ENCODE results near the gene RIOK1.

RIOK1 gene

GRCh38 chr6:7410851-7411250 is 21.2 kb downstream of the RIOK1 start:
- DNase-seq, result no peak

GRCh38 chr6:7411328-7411727 is 21.7 kb downstream of the RIOK1 start:
- DNase-seq, result no peak

DNA sequence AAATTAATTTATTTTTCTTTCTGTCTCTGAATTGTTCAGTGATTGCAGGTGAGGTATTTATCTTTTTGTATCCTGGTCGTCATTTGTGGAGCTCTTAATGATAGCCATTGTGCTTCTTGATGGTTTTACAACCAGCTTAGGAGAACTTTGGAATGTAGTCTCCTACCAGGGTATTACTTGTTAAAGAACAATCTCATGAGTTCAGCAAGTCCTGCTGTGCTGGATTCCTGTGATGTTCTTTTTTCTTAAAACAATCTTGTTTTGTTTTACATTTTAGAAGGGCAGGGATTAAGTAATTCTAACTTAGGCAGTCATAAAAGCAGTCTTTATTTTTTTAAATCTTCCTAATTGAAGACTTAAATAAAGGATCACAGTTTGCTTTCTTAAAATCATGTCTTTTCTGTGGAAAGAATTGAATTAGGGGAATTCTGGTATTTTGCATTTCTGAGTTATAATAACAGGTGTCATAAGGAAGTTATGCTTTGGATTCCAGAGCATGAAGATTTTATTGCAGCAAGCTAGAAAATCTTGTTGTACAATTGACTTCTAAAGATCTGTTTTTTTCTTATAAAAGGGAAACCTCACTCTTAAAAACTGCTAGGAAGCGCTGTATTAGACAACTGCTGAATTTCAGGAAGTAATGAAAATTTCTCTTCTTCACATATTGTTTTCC is 23.7 kb downstream of the RIOK1 start:
- no peak for DNase-seq

- no peak for DNase-seq
These were observed 25.2 kb downstream of the RIOK1 start for GRCh38 chr6:7414811-7415210.

GRCh38 chr6:7417684-7418083 is 28.1 kb downstream of the RIOK1 start:
- no peak for DNase-seq

- no peak for DNase-seq
These were observed 28.8 kb downstream of the RIOK1 start for GRCh38 chr6:7418238-7418905.

DNA sequence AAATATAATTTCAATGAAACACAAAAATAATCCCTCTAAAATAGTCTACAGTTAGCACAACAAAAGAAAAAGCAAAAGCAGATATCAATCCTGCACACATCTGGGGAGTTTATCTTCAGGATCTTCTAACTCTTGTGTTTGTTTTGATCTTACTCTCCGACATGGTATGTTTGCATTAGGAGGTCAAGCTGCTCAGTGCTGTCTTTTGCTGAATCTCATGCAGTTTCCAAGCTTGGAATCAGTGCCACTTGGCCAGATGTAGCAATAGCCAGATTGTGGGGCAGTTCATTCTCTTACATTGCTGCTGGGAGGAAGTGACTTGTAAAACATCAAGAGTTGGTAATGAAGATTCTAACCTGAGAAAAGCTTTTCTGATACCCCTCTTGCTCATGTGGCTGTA is 29.5 kb downstream of the RIOK1 start:
- DNase-seq, result no peak

DNA sequence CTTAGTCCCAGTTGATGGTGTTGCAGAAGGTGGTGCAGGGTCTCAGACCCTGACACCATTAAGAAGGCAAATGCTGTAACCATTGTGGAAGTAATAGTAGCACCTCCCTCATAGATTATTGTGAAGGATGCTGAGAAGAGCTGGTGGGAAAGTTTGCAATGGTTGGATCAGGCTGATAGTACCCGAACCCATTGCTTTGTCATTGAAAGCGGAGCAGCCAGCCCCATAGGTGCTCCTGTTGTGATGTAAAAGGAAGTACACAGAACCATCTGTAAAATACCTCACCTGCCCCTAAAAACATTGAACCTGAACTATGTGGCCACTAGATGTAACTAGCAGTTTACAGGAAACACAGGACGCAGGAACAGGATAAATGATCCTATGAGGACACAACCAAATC is 31.5 kb downstream of the RIOK1 start:
- no peak for DNase-seq

DNA sequence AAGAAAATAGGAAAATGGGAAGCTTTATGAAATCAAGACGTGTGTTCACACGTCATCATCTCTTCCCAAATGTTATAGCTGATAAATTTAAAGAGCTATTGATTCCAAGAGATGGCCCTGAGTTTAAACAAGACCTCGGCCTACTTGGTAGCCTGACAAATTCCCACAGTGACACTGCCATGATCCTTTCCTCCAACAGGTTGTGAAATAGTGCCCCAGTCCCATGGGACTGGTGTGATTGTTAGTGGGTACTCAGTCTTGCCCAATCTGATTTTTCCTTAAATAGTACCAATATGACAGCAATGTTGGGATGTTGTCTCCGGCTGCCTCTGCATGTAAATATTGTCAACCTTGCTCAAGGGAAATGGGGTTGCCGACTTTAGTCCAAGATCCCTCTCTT is 34.5 kb downstream of the RIOK1 start:
- DNase-seq, result no peak

DNA sequence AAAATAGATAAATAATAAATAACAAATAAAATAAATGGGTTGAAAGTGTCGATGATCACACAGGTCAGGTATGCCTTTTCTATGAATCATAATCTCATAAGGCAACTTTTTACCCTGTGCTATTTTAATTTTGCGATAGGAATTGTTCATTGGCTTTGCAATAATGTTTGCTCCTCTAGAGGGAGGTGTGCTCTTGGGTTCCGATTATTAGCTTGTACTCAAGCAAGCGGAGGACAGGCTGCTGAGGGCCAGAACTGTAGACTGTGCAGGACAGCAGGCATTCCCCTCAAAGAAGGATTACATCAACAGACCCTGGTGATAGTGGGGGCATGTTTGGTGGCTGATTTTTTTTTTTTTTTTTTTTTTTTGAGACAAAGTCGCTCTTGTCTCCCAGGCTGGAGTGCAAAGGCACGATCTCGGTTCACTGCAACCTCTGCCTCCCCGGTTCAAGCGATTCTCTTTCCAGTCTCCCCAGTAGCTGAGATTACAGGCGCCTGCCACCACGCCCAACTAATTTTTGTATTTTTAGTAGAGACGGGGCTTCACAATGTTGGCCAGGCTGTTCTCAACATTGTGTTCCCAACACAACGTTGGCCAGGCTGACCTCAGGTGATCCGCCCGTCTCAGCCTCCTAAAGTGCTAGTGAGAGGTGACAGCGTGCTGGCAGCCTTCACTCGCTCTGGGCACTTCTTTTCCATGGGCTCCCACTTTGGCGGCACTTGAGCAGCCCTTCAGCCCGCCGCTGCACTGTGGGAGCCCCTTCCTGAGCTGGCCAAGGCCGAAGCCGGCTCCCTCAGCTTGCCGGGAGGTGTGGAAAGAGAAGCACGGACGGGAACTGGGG is 35.6 kb downstream of the RIOK1 start:
- peak; percentile 73 for DNase-seq

- DNase-seq, result no peak
These were observed 36.2 kb downstream of the RIOK1 start for GRCh38 chr6:7425808-7426190.

- DNase-seq, result peak; percentile 14
These were observed 37.0 kb downstream of the RIOK1 start for GRCh38 chr6:7426447-7427169.

DNA sequence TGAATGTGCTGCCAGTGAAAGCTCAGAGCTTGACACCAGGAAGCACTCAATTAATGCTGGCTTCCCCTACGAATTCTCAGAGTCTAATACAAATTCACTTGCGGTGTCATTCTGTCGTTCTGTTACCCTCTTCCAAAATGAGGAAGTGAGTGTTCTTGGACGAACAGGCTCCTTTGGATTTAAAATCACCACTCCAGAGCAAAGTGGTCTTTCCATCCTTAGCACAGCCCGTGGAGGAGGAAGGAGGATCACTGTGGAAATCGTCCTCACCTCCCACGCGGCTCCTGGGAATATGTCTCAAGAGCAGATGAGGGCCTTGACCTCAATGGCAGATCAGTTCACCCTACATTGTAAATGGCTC is 41.7 kb downstream of the RIOK1 start:
- peak; percentile 74 for DNase-seq

DNA sequence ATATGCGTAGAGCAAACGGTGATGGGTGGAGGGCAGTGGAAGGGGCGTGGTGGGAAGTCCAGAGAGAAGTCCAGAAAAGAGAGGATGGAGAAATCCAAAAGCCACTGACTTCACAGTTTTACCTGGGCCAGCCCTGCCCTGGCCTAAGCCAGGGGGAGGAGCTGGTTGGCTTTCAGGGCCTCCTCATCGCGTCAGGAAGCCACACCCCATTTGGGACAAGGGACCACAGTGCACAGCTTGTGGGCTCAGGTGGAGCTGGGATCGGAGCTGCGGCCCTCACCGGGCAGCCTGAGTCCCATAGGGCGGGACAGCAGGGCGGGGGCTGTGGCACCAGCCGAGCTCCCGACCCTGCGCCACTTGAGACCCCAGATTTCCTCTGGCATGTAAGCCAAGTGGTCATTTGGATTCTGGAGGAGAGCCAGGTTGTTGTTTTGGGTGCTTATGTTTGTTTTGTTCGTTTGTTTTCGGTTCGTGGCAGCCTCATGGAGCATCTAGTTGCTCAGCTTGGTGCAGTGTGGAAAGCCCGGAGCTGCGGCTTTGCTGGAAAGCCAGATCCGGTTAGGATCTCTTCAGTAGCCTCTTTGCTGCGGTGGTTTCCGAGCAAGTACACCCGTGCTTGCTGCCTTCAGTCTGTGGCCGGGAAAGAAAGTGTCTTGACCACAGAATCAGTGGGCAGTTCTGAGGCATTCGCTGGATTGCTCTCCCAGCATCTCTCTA is 42.2 kb downstream of the RIOK1 start:
- DNase-seq, result no peak

DNA sequence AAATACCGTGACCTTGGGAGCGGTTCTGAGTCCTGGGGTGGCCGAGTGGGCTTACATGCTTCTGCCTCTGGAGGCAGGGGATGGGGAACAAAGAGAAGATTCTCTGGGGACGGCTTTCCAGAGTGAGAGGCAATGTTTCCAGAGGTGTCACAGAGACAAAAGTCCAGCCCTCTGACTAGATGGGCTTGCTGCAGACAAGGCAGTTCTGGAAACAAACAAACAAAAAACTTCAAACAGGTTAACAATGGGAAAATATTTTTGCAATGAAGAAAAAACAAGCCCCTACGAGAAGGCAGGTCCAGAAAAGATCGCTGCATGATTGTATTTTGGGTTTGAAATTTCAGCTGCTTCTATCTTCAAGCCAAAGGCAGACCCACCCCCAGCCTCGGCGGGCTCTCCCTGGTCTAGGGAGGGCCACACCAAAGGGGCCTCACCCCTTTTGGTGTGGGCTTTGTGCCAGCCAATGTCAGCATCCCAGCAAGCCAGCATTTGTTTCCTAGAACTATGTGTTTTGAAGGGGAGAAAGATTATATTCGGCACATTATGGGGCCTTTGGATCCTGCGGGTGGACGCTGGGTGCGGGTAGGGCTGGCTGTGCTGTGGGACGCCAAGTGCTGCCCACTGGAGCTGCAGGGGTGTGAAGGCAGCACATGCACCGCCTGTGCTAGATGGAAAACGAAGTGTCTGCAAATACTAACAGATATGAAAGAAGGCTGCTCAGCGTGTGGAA is 42.9 kb downstream of the RIOK1 start:
- DNase-seq, result no peak

- DNase-seq, result no peak
These were observed 43.6 kb downstream of the RIOK1 start for GRCh38 chr6:7433121-7433617.

DNA sequence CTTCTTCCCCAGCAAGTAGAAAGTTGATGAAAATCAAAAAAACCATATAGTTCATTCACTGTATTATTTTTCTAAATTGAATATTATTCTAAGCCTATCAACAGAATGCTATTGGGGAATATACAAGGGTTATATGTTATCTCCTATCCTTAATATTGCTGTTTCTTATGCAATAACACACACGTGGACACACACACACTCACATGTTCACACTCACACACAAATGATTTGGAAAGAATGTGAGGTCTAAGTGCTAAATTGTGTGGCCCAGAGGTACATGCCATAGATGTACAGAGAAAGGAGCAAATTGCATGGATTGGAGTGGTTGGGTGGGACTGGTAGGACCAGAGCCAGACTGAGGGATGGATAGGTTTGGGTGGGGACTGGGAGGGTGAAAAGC is 45.1 kb downstream of the RIOK1 start:
- no peak for DNase-seq

DNA sequence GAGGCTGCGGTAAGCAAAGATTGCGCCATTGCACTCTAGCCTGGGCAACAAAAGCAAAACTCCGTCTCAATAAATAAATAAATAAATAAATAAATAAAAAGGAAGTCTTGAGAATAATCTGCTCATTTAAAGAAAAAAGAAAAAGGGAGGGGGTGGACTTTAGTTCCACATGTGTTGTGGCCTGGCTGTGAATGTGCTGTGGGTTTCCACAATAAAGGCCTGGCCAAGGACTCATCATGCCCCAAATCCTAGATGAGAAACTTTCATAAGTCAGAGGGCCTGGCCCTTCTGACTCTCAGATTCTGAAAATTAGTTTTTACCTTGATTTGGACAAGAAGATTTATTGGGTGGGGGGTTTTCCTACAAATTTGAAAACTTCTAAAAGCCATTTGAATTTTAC is 48.4 kb downstream of the RIOK1 start:
- peak; percentile 12 for DNase-seq

GRCh38 chr6:7439228-7439627 is 49.6 kb downstream of the RIOK1 start:
- DNase-seq, result peak; percentile 81

- no peak for DNase-seq
These were observed 50.9 kb downstream of the RIOK1 start for GRCh38 chr6:7440476-7440875.

- DNase-seq, result no peak
These were observed 51.6 kb downstream of the RIOK1 start for GRCh38 chr6:7441048-7441775.

Data from hematopoietic multipotent progenitor cell treated with erythropoietin and hydrocortisone succinate and interleukin-3 and kit ligand, for 4 days (in vitro differentiated cells).